Measurements from ENCODE around the gene SDK2. TPM values are rescaled to one million over a fixed set of nuclear protein-coding genes. Genes with fewer than 3 reads are reported as not detected.

Gene SDK2
- total and polyA plus RNA-seq, 2 experiments from 2014 or later: 0.74 to 5.1 TPM

DNA sequence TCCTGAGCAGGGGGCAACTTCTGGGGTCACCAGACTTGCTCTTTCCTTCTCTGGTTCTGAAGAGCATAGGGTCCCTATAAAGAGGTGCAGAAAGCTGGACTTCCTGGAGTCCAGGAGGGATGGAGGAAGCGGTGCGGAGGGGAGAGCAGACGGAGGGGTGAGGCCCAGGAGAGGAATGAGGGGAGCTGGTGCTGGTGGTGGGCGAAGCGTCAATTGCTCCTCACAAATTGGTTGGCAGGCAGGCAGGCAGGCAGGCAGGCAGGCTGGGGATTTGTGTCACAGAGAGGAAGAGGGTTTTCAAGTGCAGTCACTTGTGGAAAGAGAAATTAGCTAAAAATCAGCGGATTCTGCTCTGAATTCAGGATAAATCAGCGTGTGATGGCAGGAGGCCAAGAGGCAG is 198.8 kb downstream of the SDK2 start:
- Histone ChIP-seq H4K20me1 (replicated peaks; ENCODE audit: insufficient read depth) (no peaks in the 10 kb centered on the region), H3K9me2 (ENCODE audit: insufficient read depth) (no peaks in the 10 kb centered on the region), H3K27me3 (ENCODE audit: insufficient read depth) (no peaks in the 10 kb centered on the region), H3K27ac (ENCODE audit: low read depth) (no peak overlapping the region), H3K4me1 (ENCODE audit: insufficient read depth) (no peaks in the 10 kb centered on the region), H3K36me3 (ENCODE audit: insufficient read depth) (no peaks in the 10 kb centered on the region), H2AFZ (no peak overlapping the region), H3K79me2 (replicated peaks; ENCODE audit: insufficient read depth) (no peaks in the 10 kb centered on the region), H3K4me3 (no peak overlapping the region), H3F3A (replicated peaks; ENCODE audit: low read depth) (no peaks in the 10 kb centered on the region), H3K4me2 (no peak overlapping the region)
- Mint-ChIP-seq H3K27ac (no peak overlapping the region), H3K36me3 (ENCODE audit: low read depth) (no peaks in the 10 kb centered on the region), H3K4me3 (no peak overlapping the region), H3K9me3 (no peaks in the 10 kb centered on the region; the same call in 2 of the 3 replicates), H3K4me1 (no peaks in the 10 kb centered on the region), H3K27me3 (ENCODE audit: insufficient read depth, low read depth, poor library complexity) (peaks cover 7% of the 10 kb centered on the region)
- DNase-seq (ENCODE audit: low spot score) (no peak), ATAC-seq (no peak)
- TF ChIP-seq JUNB (IDR thresholded peaks at IDR 0.05; ENCODE audit: unreplicated experiment): no peak
- no peak for TF ChIP-seq ZNF331 (CRISPR knock-in tag; IDR thresholded peaks at IDR 0.05; ENCODE audit: low read depth)
- TF ChIP-seq EZH2 (IDR thresholded peaks at IDR 0.05; ENCODE audit: low read depth, unreplicated experiment): no peak

DNA sequence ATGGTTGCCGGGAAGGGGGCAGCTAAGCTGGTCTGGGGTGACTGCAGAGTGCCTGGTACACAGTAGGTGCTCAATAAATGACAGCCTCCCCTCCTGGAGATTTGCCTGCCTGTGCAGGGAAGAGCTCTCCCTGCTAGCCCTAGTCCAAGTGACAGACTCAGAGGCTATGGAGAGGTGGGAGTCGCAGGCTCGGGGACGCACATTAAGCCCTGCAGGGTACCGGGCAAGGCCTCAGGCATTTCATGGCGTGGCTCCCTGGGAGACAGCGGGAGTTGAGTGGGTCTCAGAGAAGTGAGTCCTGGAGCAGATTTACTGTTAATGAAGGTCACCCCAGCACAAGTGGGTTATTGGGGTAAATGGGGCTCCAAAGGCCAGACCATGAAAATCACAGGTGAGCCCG is 200.2 kb downstream of the SDK2 start:
- no peaks in the 10 kb centered on the region for H3K4me1 ChIP-seq (ENCODE audit: insufficient read depth)
- H2AFZ ChIP-seq: no peak overlapping the region
- ATAC-seq (no peak), DNase-seq (ENCODE audit: low spot score) (no peak)
- no peaks in the 10 kb centered on the region for H3K4me1 Mint-ChIP-seq
- no peaks in the 10 kb centered on the region for H3K9me2 ChIP-seq (ENCODE audit: insufficient read depth)
- H3K36me3 ChIP-seq (ENCODE audit: insufficient read depth): no peaks in the 10 kb centered on the region
- H3K27me3 ChIP-seq (ENCODE audit: insufficient read depth): no peaks in the 10 kb centered on the region
- H3K4me3 Mint-ChIP-seq: no peak overlapping the region
- H3K27me3 Mint-ChIP-seq (ENCODE audit: insufficient read depth, low read depth, poor library complexity): peaks cover 7% of the 10 kb centered on the region
- no peak overlapping the region for H3K4me3 ChIP-seq
- 0 out of 3 replicates have a peak, but pooled peaks cover 3% of the 10 kb centered on the region for H3K36me3 Mint-ChIP-seq (ENCODE audit: low read depth)
- no peak overlapping the region for H3K27ac Mint-ChIP-seq
- TF ChIP-seq, protein P1, sequence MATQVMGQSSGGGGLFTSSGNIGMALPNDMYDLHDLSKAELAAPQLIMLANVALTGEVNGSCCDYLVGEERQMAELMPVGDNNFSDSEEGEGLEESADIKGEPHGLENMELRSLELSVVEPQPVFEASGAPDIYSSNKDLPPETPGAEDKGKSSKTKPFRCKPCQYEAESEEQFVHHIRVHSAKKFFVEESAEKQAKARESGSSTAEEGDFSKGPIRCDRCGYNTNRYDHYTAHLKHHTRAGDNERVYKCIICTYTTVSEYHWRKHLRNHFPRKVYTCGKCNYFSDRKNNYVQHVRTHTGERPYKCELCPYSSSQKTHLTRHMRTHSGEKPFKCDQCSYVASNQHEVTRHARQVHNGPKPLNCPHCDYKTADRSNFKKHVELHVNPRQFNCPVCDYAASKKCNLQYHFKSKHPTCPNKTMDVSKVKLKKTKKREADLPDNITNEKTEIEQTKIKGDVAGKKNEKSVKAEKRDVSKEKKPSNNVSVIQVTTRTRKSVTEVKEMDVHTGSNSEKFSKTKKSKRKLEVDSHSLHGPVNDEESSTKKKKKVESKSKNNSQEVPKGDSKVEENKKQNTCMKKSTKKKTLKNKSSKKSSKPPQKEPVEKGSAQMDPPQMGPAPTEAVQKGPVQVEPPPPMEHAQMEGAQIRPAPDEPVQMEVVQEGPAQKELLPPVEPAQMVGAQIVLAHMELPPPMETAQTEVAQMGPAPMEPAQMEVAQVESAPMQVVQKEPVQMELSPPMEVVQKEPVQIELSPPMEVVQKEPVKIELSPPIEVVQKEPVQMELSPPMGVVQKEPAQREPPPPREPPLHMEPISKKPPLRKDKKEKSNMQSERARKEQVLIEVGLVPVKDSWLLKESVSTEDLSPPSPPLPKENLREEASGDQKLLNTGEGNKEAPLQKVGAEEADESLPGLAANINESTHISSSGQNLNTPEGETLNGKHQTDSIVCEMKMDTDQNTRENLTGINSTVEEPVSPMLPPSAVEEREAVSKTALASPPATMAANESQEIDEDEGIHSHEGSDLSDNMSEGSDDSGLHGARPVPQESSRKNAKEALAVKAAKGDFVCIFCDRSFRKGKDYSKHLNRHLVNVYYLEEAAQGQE (IDR thresholded peaks at IDR 0.05; ENCODE audit: unreplicated experiment): no peak
- no peak for TF ChIP-seq JUNB (IDR thresholded peaks at IDR 0.05; ENCODE audit: unreplicated experiment)
- TF ChIP-seq ZNF462 (CRISPR knock-in tag; IDR thresholded peaks at IDR 0.05): no peak
- no peak for TF ChIP-seq STAT1 (IDR thresholded peaks at IDR 0.05; ENCODE audit: unreplicated experiment)
- TF ChIP-seq EZH2phosphoT487 (IDR thresholded peaks at IDR 0.05; ENCODE audit: unreplicated experiment): no peak
- no peak overlapping the region for H3K4me2 ChIP-seq
- no peaks in the 10 kb centered on the region for H3K79me2 ChIP-seq (replicated peaks; ENCODE audit: insufficient read depth)
- no peaks in the 10 kb centered on the region for H4K20me1 ChIP-seq (replicated peaks; ENCODE audit: insufficient read depth)
- peaks cover 3% of the 10 kb centered on the region; the same call in 2 of the 3 replicates for H3K9me3 Mint-ChIP-seq
- no peaks in the 10 kb centered on the region for H3F3A ChIP-seq (replicated peaks; ENCODE audit: low read depth)
- H3K27ac ChIP-seq (ENCODE audit: low read depth): no peak overlapping the region
